Activated naive CD4-positive, alpha-beta T cell treated with anti-CD3 and anti-CD28 coated beads, Interleukin-2, amount 50 U/mL, for 16 hours (primary cell): ENCODE results near the gene B4GALT6.

ENCODE experiments used
- DNase-seq: peaks from one replicate; pipeline ENCODE4 v3.0.0-alpha.2; 2020

Gene B4GALT6

GRCh38 chr18:31658670-31659575 lies 25.5 kb downstream of the B4GALT6 start:
- DNase-seq, result no peak

- DNase-seq, result peak; percentile 16
These were observed 26.3 kb downstream of the B4GALT6 start for GRCh38 chr18:31657823-31658669.

GRCh38 chr18:31656754-31657153 lies 27.6 kb downstream of the B4GALT6 start:
- DNase-seq, result no peak

- DNase-seq, result no peak
These were observed 29.0 kb downstream of the B4GALT6 start for GRCh38 chr18:31655354-31655753.

GRCh38 chr18:31652877-31653276 lies 31.5 kb downstream of the B4GALT6 start:
- DNase-seq, result no peak

GRCh38 chr18:31652357-31652756 lies 32.0 kb downstream of the B4GALT6 start:
- DNase-seq, result no peak

GRCh38 chr18:31651369-31651768 lies 33.0 kb downstream of the B4GALT6 start:
- DNase-seq, result no peak

GRCh38 chr18:31649978-31650719 lies 34.2 kb downstream of the B4GALT6 start:
- DNase-seq, result no peak

GRCh38 chr18:31649449-31649848 lies 34.9 kb downstream of the B4GALT6 start:
- no peak for DNase-seq

GRCh38 chr18:31648966-31649429 lies 35.4 kb downstream of the B4GALT6 start:
- DNase-seq, result no peak

- DNase-seq, result no peak
These were observed 35.9 kb downstream of the B4GALT6 start for GRCh38 chr18:31648458-31648857.

GRCh38 chr18:31647127-31647753 lies 37.1 kb downstream of the B4GALT6 start:
- DNase-seq, result no peak

- DNase-seq, result no peak
These were observed 37.9 kb downstream of the B4GALT6 start for GRCh38 chr18:31646332-31647126.

GRCh38 chr18:31645411-31645810 lies 39.0 kb downstream of the B4GALT6 start:
- DNase-seq, result no peak

- DNase-seq, result no peak
These were observed 41.4 kb downstream of the B4GALT6 start for GRCh38 chr18:31643003-31643402.

- DNase-seq, result no peak
These were observed 46.9 kb downstream of the B4GALT6 start for GRCh38 chr18:31637445-31637844.

GRCh38 chr18:31636387-31636786 lies 48.0 kb downstream of the B4GALT6 start:
- DNase-seq, result no peak

- no peak for DNase-seq
These were observed 50.1 kb downstream of the B4GALT6 start for GRCh38 chr18:31634331-31634713.

GRCh38 chr18:31633392-31634330 lies 50.7 kb downstream of the B4GALT6 start:
- no peak for DNase-seq

GRCh38 chr18:31632356-31632755 lies 52.0 kb downstream of the B4GALT6 start:
- DNase-seq, result no peak
